ENCODE results near the gene PEMT. TPM values are rescaled to one million over a fixed set of nuclear protein-coding genes. Genes with fewer than 3 reads are reported as not detected.

Gene PEMT
- total and polyA plus RNA-seq, 9 of the 15 experiments (the other 6 are each of a cell fraction or from before 2014, with no cell fraction given), result 1.4 to 36.4 (median 13.6) TPM

DNA sequence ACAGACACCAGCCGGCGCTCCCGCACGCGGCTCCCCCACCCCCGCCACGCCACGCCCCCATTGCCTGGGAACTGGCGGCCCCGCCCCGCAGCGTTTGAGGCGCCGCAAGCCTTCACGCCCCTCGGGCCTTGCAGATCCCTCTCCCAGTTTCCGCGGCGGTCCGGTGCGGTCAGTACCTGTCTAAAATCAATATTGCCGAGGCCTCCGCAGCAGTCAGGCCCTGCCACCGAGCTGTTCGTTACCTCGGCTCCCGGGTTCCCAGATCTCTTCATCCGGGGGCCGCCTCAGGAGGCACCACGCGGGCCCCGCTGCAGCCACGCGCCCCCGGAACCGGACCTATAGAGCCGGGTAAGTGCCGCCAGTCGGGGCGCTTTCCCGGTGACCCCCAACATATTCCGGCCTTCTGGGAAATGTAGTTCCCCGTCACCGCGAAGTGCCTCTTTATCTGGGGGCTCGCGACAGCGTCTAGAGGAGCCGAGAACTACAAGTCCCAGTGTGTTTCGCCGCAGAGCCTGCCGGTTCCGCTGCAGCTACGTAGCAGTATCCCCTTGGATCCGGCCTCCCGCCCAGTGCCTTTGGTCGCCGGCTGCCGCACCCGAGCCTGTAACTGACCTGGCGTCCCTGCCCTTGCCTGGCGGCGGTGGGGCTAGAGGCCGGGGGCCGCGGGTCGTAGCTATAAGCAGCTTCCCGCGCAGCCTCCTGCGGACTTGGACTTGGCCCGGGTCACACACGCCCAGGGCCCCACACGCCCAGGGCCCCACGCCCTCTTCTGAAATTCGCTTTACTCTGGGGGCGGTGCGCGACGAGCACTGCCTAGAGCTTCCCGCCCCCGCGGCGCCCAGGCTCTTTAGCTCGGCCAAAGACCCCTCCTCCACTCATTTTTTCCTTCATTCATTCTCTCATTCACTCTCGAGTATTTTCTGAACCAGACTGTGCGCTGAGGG lies at the start of gene PEMT (continued):
- TF ChIP-seq, protein P1, sequence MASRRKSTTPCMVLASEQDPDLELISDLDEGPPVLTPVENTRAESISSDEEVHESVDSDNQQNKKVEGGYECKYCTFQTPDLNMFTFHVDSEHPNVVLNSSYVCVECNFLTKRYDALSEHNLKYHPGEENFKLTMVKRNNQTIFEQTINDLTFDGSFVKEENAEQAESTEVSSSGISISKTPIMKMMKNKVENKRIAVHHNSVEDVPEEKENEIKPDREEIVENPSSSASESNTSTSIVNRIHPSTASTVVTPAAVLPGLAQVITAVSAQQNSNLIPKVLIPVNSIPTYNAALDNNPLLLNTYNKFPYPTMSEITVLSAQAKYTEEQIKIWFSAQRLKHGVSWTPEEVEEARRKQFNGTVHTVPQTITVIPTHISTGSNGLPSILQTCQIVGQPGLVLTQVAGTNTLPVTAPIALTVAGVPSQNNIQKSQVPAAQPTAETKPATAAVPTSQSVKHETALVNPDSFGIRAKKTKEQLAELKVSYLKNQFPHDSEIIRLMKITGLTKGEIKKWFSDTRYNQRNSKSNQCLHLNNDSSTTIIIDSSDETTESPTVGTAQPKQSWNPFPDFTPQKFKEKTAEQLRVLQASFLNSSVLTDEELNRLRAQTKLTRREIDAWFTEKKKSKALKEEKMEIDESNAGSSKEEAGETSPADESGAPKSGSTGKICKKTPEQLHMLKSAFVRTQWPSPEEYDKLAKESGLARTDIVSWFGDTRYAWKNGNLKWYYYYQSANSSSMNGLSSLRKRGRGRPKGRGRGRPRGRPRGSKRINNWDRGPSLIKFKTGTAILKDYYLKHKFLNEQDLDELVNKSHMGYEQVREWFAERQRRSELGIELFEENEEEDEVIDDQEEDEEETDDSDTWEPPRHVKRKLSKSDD (conservative IDR thresholded peaks at IDR 0.05; ENCODE audit: low read length), result no peak
- TF ChIP-seq ZNF764 (CRISPR knock-in tag; IDR thresholded peaks at IDR 0.05; ENCODE audit: low read depth) (no peak), ZNF41 (CRISPR knock-in tag; conservative IDR thresholded peaks at IDR 0.05) (0 out of 2 replicates have a peak, but pooled peaks have one; percentile 27), MEIS2 (IDR thresholded peaks at IDR 0.05; ENCODE audit: partially characterized antibody) (no peak), ZNF324 (CRISPR knock-in tag; IDR thresholded peaks at IDR 0.05) (no peak), ZNF584 (CRISPR knock-in tag; IDR thresholded peaks at IDR 0.05; ENCODE audit: low read depth) (peak; percentile 90), SMC3 (conservative IDR thresholded peaks at IDR 0.05; ENCODE audit: insufficient read depth, low read depth, low read length) (0 out of 2 replicates have a peak, but pooled peaks have one; percentile 11), CAMTA2 (CRISPR knock-in tag; conservative IDR thresholded peaks at IDR 0.05) (no peak), SMAD2 (IDR thresholded peaks at IDR 0.05; ENCODE audit: low read depth, low read length) (no peak), FOXJ2 (tag; IDR thresholded peaks at IDR 0.05) (peak; percentile 83; the same call in 1 of the 2 replicates), ZNF707 (CRISPR knock-in tag; conservative IDR thresholded peaks at IDR 0.05) (no peak), CHD2 (IDR thresholded peaks at IDR 0.05; ENCODE audit: low read depth, low read length) (peak; percentile 43), POLR2H (tag; IDR thresholded peaks at IDR 0.05; ENCODE audit: low read depth) (no peak), FOXJ3 (CRISPR knock-in tag; IDR thresholded peaks at IDR 0.05) (no peak)
- TF ChIP-seq, protein P2, sequence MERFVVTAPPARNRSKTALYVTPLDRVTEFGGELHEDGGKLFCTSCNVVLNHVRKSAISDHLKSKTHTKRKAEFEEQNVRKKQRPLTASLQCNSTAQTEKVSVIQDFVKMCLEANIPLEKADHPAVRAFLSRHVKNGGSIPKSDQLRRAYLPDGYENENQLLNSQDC (CRISPR knock-in tag; IDR thresholded peaks at IDR 0.05), result 0 out of 2 replicates have a peak, but pooled peaks have one; percentile 42
- TF ChIP-seq, protein P3, sequence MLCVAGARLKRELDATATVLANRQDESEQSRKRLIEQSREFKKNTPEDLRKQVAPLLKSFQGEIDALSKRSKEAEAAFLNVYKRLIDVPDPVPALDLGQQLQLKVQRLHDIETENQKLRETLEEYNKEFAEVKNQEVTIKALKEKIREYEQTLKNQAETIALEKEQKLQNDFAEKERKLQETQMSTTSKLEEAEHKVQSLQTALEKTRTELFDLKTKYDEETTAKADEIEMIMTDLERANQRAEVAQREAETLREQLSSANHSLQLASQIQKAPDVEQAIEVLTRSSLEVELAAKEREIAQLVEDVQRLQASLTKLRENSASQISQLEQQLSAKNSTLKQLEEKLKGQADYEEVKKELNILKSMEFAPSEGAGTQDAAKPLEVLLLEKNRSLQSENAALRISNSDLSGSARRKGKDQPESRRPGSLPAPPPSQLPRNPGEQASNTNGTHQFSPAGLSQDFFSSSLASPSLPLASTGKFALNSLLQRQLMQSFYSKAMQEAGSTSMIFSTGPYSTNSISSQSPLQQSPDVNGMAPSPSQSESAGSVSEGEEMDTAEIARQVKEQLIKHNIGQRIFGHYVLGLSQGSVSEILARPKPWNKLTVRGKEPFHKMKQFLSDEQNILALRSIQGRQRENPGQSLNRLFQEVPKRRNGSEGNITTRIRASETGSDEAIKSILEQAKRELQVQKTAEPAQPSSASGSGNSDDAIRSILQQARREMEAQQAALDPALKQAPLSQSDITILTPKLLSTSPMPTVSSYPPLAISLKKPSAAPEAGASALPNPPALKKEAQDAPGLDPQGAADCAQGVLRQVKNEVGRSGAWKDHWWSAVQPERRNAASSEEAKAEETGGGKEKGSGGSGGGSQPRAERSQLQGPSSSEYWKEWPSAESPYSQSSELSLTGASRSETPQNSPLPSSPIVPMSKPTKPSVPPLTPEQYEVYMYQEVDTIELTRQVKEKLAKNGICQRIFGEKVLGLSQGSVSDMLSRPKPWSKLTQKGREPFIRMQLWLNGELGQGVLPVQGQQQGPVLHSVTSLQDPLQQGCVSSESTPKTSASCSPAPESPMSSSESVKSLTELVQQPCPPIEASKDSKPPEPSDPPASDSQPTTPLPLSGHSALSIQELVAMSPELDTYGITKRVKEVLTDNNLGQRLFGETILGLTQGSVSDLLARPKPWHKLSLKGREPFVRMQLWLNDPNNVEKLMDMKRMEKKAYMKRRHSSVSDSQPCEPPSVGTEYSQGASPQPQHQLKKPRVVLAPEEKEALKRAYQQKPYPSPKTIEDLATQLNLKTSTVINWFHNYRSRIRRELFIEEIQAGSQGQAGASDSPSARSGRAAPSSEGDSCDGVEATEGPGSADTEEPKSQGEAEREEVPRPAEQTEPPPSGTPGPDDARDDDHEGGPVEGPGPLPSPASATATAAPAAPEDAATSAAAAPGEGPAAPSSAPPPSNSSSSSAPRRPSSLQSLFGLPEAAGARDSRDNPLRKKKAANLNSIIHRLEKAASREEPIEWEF (CRISPR knock-in tag; IDR thresholded peaks at IDR 0.05), result no peak
- TF ChIP-seq, protein P4, sequence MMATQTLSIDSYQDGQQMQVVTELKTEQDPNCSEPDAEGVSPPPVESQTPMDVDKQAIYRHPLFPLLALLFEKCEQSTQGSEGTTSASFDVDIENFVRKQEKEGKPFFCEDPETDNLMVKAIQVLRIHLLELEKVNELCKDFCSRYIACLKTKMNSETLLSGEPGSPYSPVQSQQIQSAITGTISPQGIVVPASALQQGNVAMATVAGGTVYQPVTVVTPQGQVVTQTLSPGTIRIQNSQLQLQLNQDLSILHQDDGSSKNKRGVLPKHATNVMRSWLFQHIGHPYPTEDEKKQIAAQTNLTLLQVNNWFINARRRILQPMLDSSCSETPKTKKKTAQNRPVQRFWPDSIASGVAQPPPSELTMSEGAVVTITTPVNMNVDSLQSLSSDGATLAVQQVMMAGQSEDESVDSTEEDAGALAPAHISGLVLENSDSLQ (IDR thresholded peaks at IDR 0.05), result 0 out of 2 replicates have a peak, but pooled peaks have one; percentile 4
- TF ChIP-seq, protein P5, sequence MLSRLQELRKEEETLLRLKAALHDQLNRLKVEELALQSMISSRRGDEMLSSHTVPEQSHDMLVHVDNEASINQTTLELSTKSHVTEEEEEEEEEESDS (CRISPR knock-in tag; IDR thresholded peaks at IDR 0.05), result no peak

Data from K562 (cell line).